HPDE6-E6E7 (cell line): ENCODE results near the gene AHCYL1.
A peak's percentile ranks its signal among the peaks of the same experiment; 100 is the strongest.

Experiments
- DNase-seq: peaks from one replicate; pipeline ENCODE4 v3.0.0; 2011; ENCODE audit warnings: missing footprints; ENCODE audit errors: extremely low spot score

Gene AHCYL1

DNA sequence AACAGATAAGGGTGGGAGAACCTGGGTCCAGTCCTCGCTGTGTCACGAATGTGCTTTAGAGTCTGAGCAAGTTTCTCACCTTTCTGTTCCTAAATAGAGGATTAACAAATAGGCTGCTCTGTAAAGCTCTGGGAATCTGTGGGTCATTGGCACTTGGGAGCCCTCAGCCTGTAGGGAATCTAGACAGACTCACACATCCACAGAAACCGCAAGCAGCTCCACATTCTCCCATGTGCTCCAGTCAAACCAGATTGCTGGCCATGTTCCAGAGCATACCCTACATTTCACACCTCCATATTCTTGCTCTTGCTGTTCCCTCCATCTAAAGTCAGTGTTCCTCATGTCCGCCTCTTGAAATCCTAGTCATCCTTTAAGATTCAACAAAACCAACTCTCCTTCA is 7.8 kb upstream of the AHCYL1 start:
- no peak for DNase-seq

- DNase-seq, result no peak
Measured at GRCh38 chr1:109977225-109977624, 7.3 kb upstream of the AHCYL1 start.

DNA sequence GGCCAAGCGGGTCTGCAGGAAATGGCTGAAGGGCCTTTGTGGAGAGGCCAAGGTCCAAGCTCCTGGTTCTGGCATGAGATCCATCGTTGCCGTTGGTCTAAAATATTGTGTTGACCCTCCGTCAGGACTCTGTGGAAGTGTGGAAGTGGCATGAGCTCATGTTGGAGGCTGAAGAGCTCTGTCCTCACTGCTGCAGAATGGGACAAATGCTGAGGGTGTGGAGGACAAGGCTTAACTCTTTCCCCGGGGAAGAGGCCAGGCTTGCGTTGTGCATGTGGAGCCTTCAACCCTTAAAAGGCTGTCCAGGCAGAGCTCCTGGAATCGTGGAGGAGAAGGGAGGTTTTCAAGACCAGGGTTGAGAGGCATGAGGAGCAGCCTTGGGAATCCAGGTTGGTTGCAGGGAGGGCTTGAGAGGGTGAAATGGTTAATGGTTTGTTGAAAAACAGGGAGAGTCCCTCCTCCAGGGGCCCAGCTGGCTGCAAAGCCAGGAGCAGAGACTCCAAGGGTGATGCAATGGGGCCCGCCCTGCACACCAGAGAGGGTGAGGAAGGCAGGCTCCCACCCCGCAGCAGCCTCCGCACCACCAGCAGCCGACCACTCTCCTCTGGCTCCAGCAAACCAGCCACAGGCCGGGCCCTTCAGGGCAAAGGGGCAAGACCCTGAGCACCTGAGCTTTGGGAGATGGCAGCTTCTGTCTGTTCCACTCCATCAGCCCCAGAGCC is 6.7 kb upstream of the AHCYL1 start:
- DNase-seq, result no peak

- DNase-seq, result no peak
Measured at GRCh38 chr1:109978761-109979488, 5.6 kb upstream of the AHCYL1 start.

GRCh38 chr1:109979489-109980091 is 5.0 kb upstream of the AHCYL1 start:
- DNase-seq, result no peak

- peak; percentile 57 for DNase-seq
Measured at GRCh38 chr1:109980324-109981003, 4.1 kb upstream of the AHCYL1 start.

GRCh38 chr1:109981004-109981335 is 3.6 kb upstream of the AHCYL1 start:
- no peak for DNase-seq

DNA sequence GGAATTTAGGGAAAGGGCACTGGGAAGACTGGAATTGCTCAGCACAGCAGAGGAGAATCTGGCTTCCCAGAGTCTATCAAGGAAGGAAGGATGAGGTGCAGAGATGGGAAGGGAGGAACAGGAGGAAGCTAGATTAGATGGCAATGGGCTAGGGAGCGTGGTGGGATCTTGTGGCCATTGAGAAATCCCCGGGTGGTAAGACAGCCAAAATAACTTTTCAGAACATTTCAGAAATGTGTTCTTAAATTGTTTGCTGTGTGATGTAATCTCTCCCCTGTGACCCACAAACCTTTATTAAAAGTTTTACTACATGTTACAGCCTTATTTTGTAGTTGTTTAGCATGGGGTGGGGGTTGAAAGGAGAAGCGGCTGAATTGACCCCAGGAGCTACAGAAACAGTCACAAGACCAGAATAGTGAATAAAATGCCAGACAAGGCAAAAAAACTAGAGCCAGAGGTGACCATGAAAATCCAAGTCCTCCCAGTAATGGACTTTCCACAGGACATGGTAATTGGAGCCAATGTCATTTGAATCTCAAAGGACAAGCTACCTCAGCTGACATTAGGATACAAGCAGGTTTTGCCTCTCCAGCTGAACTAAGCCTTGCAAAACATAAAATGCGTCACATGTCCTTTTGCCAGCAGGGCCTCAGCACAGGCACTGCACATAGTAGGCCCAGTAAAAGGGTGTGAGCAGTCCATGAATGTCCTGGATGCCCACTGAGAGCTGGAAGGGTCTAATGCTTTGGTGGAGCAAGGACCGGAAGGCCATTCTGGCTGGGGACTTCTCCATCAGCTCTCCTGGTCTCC is 980 bp upstream of the AHCYL1 start:
- DNase-seq, result no peak

GRCh38 chr1:109984190-109984455 is 442 bp upstream of the AHCYL1 start:
- DNase-seq, result no peak

DNA sequence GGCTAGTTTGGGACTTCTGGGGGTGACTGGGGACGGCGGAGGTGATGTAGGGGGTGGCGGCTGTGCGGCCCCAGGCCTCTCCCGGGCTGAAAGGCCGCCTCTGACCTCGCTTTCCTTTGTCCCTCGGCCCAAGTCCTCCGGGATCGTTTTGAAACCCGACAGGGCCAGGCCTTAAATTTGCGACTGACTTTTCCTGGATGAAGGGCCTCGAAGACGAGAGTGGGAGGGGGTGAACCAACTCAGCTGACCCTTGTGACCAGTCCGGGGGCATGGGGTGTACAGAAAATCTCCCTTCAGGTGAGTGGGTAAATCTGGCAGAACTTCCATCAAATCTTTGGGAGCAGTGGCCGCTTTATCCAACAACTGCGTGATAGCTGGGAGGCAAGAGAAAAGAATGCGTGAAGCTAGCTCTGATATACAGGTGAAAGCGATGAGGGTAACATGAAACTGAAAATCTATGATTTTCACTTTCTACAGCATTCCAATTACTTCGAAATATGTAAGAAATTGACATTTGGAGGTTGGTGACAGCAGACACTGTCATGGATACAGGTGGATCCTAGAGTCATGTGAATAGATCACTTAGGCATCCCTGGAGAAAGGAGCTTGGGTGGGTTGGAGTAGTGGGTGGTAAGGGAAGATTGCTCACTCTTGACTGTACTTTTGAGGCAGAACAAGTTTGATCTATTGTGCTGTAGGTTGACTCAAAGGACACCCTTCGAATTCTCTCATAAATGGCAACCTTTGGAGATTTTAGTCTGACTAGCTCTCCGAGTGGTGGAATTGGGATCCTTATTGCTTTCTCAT is 885 bp downstream of the AHCYL1 start:
- DNase-seq, result no peak

DNA sequence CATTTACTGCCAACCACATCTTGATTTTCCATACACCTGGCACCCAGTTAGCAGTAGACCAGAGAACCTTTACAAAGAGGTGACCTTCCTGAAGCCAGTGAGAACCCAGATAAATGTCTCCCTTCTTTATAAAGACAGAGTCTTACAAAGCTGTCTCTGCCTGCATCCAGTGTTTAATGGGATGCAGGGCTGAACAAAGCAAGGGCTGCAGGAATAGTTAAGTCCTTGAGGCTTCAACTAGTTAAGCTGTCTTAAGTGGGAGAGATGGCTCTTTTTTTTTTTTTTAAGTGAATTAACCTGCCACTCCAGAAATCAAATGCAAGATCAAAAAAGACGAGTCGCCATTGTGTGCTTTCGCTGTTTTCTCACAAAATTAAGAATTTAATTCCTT is 1.5 kb downstream of the AHCYL1 start:
- DNase-seq, result no peak

GRCh38 chr1:109988349-109988914 is 3.9 kb downstream of the AHCYL1 start:
- DNase-seq, result no peak

DNA sequence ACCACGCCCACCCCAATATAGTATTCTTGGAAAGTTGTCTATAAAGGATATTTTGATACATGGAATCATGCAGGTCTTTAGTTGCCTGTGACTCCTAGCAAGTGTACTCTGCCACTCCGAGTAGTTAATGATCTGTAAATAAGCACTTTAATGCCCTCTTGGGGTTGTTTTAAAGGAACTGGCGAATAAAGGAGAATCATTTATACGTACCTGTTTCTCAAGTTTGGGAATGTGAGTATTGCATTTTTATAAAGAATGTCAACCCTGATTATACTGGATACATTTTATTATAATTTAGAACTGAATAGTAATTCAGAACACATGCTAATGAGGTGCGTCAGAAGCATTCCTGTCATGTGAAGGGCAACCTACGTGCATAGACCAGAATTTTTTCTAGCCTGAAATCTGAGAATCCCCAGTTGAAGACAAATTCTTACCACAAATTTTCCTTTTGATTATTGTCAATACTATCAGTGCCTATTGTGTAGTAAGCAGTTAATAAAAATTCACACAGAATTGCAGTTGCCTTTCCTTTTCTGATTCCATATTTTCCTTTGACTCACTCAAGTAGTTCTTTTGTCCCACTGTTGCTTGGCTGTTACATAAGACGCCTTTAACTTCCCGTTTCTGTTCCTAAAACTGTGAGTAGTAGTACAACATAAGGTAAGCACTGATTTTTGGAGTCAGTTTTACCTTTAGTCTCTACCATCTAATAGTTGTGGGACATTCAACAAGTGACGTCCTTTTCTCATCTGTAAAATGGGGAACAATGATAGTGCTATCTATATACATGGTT is 5.1 kb downstream of the AHCYL1 start:
- no peak for DNase-seq

- no peak for DNase-seq
Measured at GRCh38 chr1:109990302-109990653, 5.7 kb downstream of the AHCYL1 start.

- no peak for DNase-seq
Measured at GRCh38 chr1:109991400-109991925, 6.9 kb downstream of the AHCYL1 start.

DNA sequence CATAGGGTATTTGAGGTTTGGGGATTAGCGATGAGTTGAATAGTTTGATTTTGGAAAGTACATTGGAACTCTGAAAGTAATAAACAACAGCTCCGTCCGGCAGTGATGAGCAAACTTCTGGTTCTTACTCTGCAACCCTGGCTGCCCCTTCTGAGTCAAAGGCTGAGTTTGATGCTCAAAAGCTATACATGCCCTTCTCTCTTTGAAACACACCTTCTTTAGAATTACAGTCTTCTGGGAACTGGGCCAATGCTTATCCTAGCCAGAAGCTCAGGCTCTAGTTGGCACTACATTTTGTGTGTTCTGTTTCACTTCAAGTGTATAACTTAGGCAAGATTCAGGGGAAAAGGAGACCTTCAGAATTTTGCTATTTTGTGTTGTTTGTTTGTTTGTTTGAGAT is 9.3 kb downstream of the AHCYL1 start:
- DNase-seq, result no peak

GRCh38 chr1:109994654-109995053 is 10.1 kb downstream of the AHCYL1 start:
- no peak for DNase-seq

- DNase-seq, result no peak
Measured at GRCh38 chr1:109995536-109995935, 11.0 kb downstream of the AHCYL1 start.

- no peak for DNase-seq
Measured at GRCh38 chr1:109996476-109996875, 11.9 kb downstream of the AHCYL1 start.
